Measurements from ENCODE around the gene SV2B. TPM values are rescaled to one million over a fixed set of nuclear protein-coding genes. Genes with fewer than 3 reads are reported as not detected.
"Not testable (repeated sequence)": the region's sequence is repeated elsewhere in the genome, so short reads cannot be mapped to it uniquely, and the experiment has no call there.

Gene SV2B
- total and polyA plus RNA-seq, 2 donors from 2014 or later = 0.17 to 3.9 TPM

- intact Hi-C loops (cut with DNase I) = no loop called here
- H3K4me3 ChIP-seq (ENCODE audit: low read length in 3 of 3) = no peak overlapping the region
- DNase-seq (no peak), FAIRE-seq (no peak)
- no peaks in the 10 kb centered on the region for H3K9me3 ChIP-seq (ENCODE audit: control insufficient read depth in 2 of 3, insufficient read depth in 1 of 3, low read length in 3 of 3)
- no peak overlapping the region for H3K9ac ChIP-seq (ENCODE audit: low read length in 3 of 3)
- no peaks in the 10 kb centered on the region for H3K27me3 ChIP-seq (ENCODE audit: control insufficient read depth, insufficient read depth, low read length)
- no peaks in the 10 kb centered on the region for H3K4me1 ChIP-seq (ENCODE audit: control insufficient read depth in 2 of 3, insufficient read depth in 2 of 3, low read depth in 1 of 3, low read length in 3 of 3)
- TF ChIP-seq CTCF (IDR thresholded peaks at IDR 0.05; ENCODE audit: borderline replicate concordance, extremely low read depth, insufficient read depth) = no peak
- H3K27ac ChIP-seq (ENCODE audit: low read depth in 2 of 2, low read length in 2 of 2) = no peak overlapping the region
- no peaks in the 10 kb centered on the region for H3K36me3 ChIP-seq (ENCODE audit: control insufficient read depth in 2 of 3, insufficient read depth in 3 of 3, low read length in 3 of 3)
Observed at GRCh38 chr15:91342097-91342496, 242.0 kb downstream of the SV2B start.

GRCh38 chr15:91344912-91345311, 244.9 kb downstream of the SV2B start:
- intact Hi-C loops (cut with DNase I); H3K36me3 ChIP-seq (ENCODE audit: control insufficient read depth in 2 of 3, insufficient read depth in 3 of 3, low read length in 3 of 3); H3K4me1 ChIP-seq (ENCODE audit: control insufficient read depth in 2 of 3, insufficient read depth in 2 of 3, low read depth in 1 of 3, low read length in 3 of 3); H3K9me3 ChIP-seq (ENCODE audit: control insufficient read depth in 2 of 3, insufficient read depth in 1 of 3, low read length in 3 of 3); H3K27ac ChIP-seq (ENCODE audit: low read depth in 2 of 2, low read length in 2 of 2); FAIRE-seq; DNase-seq; H3K9ac ChIP-seq (ENCODE audit: low read length in 3 of 3); H3K4me3 ChIP-seq (ENCODE audit: low read length in 3 of 3); H3K27me3 ChIP-seq (ENCODE audit: control insufficient read depth, insufficient read depth, low read length): not testable (repeated sequence)

- Histone ChIP-seq H3K36me3 (ENCODE audit: control insufficient read depth in 2 of 3, insufficient read depth in 3 of 3, low read length in 3 of 3) (no peaks in the 10 kb centered on the region), H3K4me1 (ENCODE audit: control insufficient read depth in 2 of 3, insufficient read depth in 2 of 3, low read depth in 1 of 3, low read length in 3 of 3) (no peaks in the 10 kb centered on the region), H3K9ac (ENCODE audit: low read length in 3 of 3) (no peak overlapping the region), H3K27ac (ENCODE audit: low read depth in 2 of 2, low read length in 2 of 2) (no peak overlapping the region), H3K4me3 (ENCODE audit: low read length in 3 of 3) (no peak overlapping the region), H3K9me3 (ENCODE audit: control insufficient read depth in 2 of 3, insufficient read depth in 1 of 3, low read length in 3 of 3) (no peaks in the 10 kb centered on the region), H3K27me3 (ENCODE audit: control insufficient read depth, insufficient read depth, low read length) (no peaks in the 10 kb centered on the region)
- DNase-seq (no peak), FAIRE-seq (no peak)
- intact Hi-C loops (cut with DNase I) = no loop called here
- no peak for TF ChIP-seq CTCF (IDR thresholded peaks at IDR 0.05; ENCODE audit: borderline replicate concordance, extremely low read depth, insufficient read depth)
Observed at GRCh38 chr15:91345736-91346135, 245.7 kb downstream of the SV2B start.

- H3K27ac ChIP-seq (ENCODE audit: low read depth in 2 of 2, low read length in 2 of 2) = no peak overlapping the region
- intact Hi-C loops (cut with DNase I) = no loop called here
Observed at GRCh38 chr15:91346259-91346658, 246.2 kb downstream of the SV2B start.

More at GRCh38 chr15:91346259-91346658, 246.2 kb downstream of the SV2B start:
- Histone ChIP-seq H3K4me1 (ENCODE audit: control insufficient read depth in 2 of 3, insufficient read depth in 2 of 3, low read depth in 1 of 3, low read length in 3 of 3) (no peaks in the 10 kb centered on the region), H3K27me3 (ENCODE audit: control insufficient read depth, insufficient read depth, low read length) (no peaks in the 10 kb centered on the region), H3K36me3 (ENCODE audit: control insufficient read depth in 2 of 3, insufficient read depth in 3 of 3, low read length in 3 of 3) (no peaks in the 10 kb centered on the region), H3K9ac (ENCODE audit: low read length in 3 of 3) (no peak overlapping the region), H3K9me3 (ENCODE audit: control insufficient read depth in 2 of 3, insufficient read depth in 1 of 3, low read length in 3 of 3) (no peaks in the 10 kb centered on the region), H3K4me3 (ENCODE audit: low read length in 3 of 3) (no peak overlapping the region)
- DNase-seq = no peak
- FAIRE-seq = no peak
- no peak for TF ChIP-seq CTCF (IDR thresholded peaks at IDR 0.05; ENCODE audit: borderline replicate concordance, extremely low read depth, insufficient read depth)
